Uterus (tissue), 4 donors: ENCODE measurements around the gene FANCC. TPM values are rescaled to one million over a fixed set of nuclear protein-coding genes. Genes with fewer than 3 reads are reported as not detected.

Source experiments
- DNase-seq, 2 donors: peaks; one replicate each; pipeline ENCODE4 v3.0.0-alpha.2; 2019 to 2020
- H3K27ac ChIP-seq, 2 donors: fragments of 200-600 bp; sonication (generic); 1 replicate in 1 of 2; 2 replicates in 1 of 2; pipeline ENCODE4 v1.5.1; 2016 to 2018
- H3K27me3 ChIP-seq, 2 donors: fragments of 200-600 bp; sonication (generic); one replicate each; pipeline ENCODE4 v1.5.1; 2018 to 2019; ENCODE audit warnings: control low read depth in 1 of 2
- H3K36me3 ChIP-seq, 2 donors: fragments of 200-600 bp; sonication (generic); one replicate each; pipeline ENCODE4 v1.5.1; 2019; ENCODE audit warnings: control low read depth in 1 of 2
- H3K4me1 ChIP-seq, 2 donors: fragments of 200-600 bp; sonication (generic); one replicate each; pipeline ENCODE4 v1.5.1; 2018 to 2019; ENCODE audit warnings: control low read depth in 1 of 2
- H3K4me3 ChIP-seq, 2 donors: fragments of 200-600 bp; sonication (generic); 1 replicate in 1 of 2; 2 replicates in 1 of 2; pipeline ENCODE4 v1.5.1; 2018 to 2019; ENCODE audit warnings: mild to moderate bottlenecking in 1 of 2
- H3K9me3 ChIP-seq, 2 donors: fragments of 200-600 bp; sonication (generic); one replicate each; pipeline ENCODE4 v1.5.1; 2019; ENCODE audit warnings: control low read depth in 1 of 2
- POLR2A ChIP-seq, 2 donors: fragments of 450-650 bp; IDR thresholded peaks; one replicate each; pipeline ENCODE4 v1.6.1; 2016; ENCODE audit warnings: antibody characterized with exemption in 2 of 2, mild to moderate bottlenecking in 1 of 2, moderate library complexity in 1 of 2
- intact Hi-C: fragments of 100-400 bp; cut with DNase I; formaldehyde crosslinking; loops from one replicate; pipeline ENCODE4 v1.15.1; 2023; ENCODE audit warnings: low total_unique reads
- total RNA-seq, 4 donors: library from RNA; depleted of rRNA in 3 of 4; stranded (reverse); fragments of >200 nt in 3 of 4; gene quantifications; one replicate each; pipeline versions ENCODE4 v1.1.0 to v1.2.4, GENCODE V29; 2014 to 2023
- TF ChIP-seq, protein P1 (sequence below), 4 experiments: fragments of 200-600 bp in 2 of 4; fragments of 450-650 bp in 2 of 4; sonication (generic) in 2 of 4; IDR thresholded peaks; one replicate each; pipeline ENCODE4 v1.5.1; 2016 to 2019; ENCODE audit warnings: antibody characterized with exemption in 4 of 4, mild to moderate bottlenecking in 2 of 4, moderate library complexity in 1 of 4
- donor health status: DM: yes; HTN: yes; CAD: no.

The FANCC gene
- total RNA-seq, 4 donors from 2014 or later = 4.1 to 21.4 (median 15.9) TPM

GRCh38 chr9:95189251-95190098, 128.0 kb downstream of the FANCC start:
- intact Hi-C loops = no loop called here
- peak overlapping the region; percentile 44 to 53 for H3K27ac ChIP-seq
- no peaks in the 10 kb centered on the region for H3K36me3 ChIP-seq
- no peak overlapping the region for H3K4me3 ChIP-seq
- TF ChIP-seq, protein P1, sequence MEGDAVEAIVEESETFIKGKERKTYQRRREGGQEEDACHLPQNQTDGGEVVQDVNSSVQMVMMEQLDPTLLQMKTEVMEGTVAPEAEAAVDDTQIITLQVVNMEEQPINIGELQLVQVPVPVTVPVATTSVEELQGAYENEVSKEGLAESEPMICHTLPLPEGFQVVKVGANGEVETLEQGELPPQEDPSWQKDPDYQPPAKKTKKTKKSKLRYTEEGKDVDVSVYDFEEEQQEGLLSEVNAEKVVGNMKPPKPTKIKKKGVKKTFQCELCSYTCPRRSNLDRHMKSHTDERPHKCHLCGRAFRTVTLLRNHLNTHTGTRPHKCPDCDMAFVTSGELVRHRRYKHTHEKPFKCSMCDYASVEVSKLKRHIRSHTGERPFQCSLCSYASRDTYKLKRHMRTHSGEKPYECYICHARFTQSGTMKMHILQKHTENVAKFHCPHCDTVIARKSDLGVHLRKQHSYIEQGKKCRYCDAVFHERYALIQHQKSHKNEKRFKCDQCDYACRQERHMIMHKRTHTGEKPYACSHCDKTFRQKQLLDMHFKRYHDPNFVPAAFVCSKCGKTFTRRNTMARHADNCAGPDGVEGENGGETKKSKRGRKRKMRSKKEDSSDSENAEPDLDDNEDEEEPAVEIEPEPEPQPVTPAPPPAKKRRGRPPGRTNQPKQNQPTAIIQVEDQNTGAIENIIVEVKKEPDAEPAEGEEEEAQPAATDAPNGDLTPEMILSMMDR (IDR thresholded peaks at IDR 0.05) = no peak
- no peak for TF ChIP-seq POLR2A (IDR thresholded peaks at IDR 0.05)
- H3K4me1 ChIP-seq = no peaks in the 10 kb centered on the region
- H3K9me3 ChIP-seq = no peaks in the 10 kb centered on the region
- H3K27me3 ChIP-seq = no peaks in the 10 kb centered on the region
- DNase-seq = peak in 1 of 2 donors; percentile 34

- no peak for DNase-seq
- TF ChIP-seq POLR2A (IDR thresholded peaks at IDR 0.05) = no peak
- TF ChIP-seq, protein P1 (IDR thresholded peaks at IDR 0.05) = no peak
- Histone ChIP-seq H3K27me3 (no peaks in the 10 kb centered on the region), H3K27ac (peak overlapping the region in 1 of 2 donors; percentile 53), H3K9me3 (no peaks in the 10 kb centered on the region), H3K4me1 (no peaks in the 10 kb centered on the region), H3K4me3 (no peak overlapping the region), H3K36me3 (no peaks in the 10 kb centered on the region)
- intact Hi-C loops = no loop called here
Measured at GRCh38 chr9:95188459-95188858, 129.1 kb downstream of the FANCC start.

DNA sequence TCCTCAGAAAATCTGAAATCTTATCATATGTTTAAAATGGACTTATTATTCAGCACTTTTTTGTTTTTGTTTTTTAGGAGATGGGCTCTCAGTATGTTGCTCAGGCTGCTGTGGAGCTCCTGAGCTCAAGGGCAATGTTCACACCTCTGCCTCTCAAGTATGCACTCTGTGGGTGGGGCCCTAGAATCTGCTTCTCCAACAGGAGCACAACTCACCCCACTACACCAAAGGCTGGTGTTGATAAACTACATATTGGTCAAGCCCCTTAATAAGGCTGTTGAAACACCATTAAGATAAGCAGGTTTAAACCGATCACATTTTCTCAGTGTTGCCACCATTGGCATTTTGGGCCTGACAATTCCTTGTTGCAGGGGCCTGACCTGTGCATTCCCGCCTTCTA, 131.6 kb downstream of the FANCC start:
- Histone ChIP-seq H3K4me3 (no peak overlapping the region), H3K4me1 (no peaks in the 10 kb centered on the region), H3K9me3 (no peaks in the 10 kb centered on the region), H3K27ac (no peak overlapping the region), H3K27me3 (no peaks in the 10 kb centered on the region), H3K36me3 (no peaks in the 10 kb centered on the region)
- intact Hi-C loops = no loop called here
- no peak for DNase-seq
- no peak for TF ChIP-seq POLR2A (IDR thresholded peaks at IDR 0.05)
- TF ChIP-seq, protein P1 (IDR thresholded peaks at IDR 0.05) = no peak

GRCh38 chr9:95182854-95183563, 134.5 kb downstream of the FANCC start:
- H3K27me3 ChIP-seq = no peaks in the 10 kb centered on the region
- H3K4me3 ChIP-seq = no peak overlapping the region
- H3K36me3 ChIP-seq = no peaks in the 10 kb centered on the region
- H3K9me3 ChIP-seq = no peaks in the 10 kb centered on the region
- no peaks in the 10 kb centered on the region for H3K4me1 ChIP-seq
- intact Hi-C loops = no loop called here
- TF ChIP-seq, protein P1 (IDR thresholded peaks at IDR 0.05) = peak in 1 of 4 experiments; percentile 34
- no peak for TF ChIP-seq POLR2A (IDR thresholded peaks at IDR 0.05)
- no peak overlapping the region for H3K27ac ChIP-seq
- no peak for DNase-seq

DNA sequence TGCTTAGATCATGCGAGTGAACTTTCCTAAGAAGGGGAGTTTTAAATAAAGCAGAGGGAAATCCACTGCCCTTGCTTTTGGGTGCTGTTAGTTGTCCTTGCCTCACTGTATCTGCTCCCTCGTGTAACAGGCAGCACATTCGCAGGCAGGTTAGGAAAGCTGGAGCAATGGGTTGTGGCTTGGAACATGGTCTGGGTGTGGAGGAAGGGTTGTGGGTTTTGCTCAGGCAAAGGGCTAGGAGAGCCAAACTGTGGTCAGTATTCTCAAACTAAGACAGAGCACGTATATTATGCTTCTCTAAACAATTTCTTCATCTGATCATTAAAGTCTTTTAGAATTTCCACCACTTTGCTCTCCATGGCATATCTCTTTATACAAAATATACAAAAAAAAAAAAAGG, 135.7 kb downstream of the FANCC start:
- no peaks in the 10 kb centered on the region for H3K27me3 ChIP-seq
- no peaks in the 10 kb centered on the region for H3K9me3 ChIP-seq
- H3K27ac ChIP-seq = no peak overlapping the region
- TF ChIP-seq, protein P1 (IDR thresholded peaks at IDR 0.05) = no peak
- no peak for TF ChIP-seq POLR2A (IDR thresholded peaks at IDR 0.05)
- intact Hi-C loops = no loop called here
- no peaks in the 10 kb centered on the region for H3K4me1 ChIP-seq
- H3K36me3 ChIP-seq = no peaks in the 10 kb centered on the region
- DNase-seq = no peak
- no peak overlapping the region for H3K4me3 ChIP-seq
